Measurements from ENCODE around the gene SLC19A2. TPM values are rescaled to one million over a fixed set of nuclear protein-coding genes. Genes with fewer than 3 reads are reported as not detected.

SLC19A2 gene
- total RNA-seq, 1 experiment from 2014 or later = 12.8 TPM

GRCh38 chr1:169493251-169493650, 7.5 kb upstream of the SLC19A2 start:
- Histone ChIP-seq H2BK120ac (ENCODE audit: low read depth, low read length, poor library complexity, severe bottlenecking) (no peak overlapping the region), H3T11ph (ENCODE audit: low read length) (no peak overlapping the region), H4K20me1 (ENCODE audit: control insufficient read depth, insufficient read depth, insufficient read length) (no peaks in the 10 kb centered on the region), H2BK15ac (ENCODE audit: low read depth, low read length) (no peak overlapping the region), H3K9ac (ENCODE audit: extremely low read depth, insufficient read length, low read length) (no peak overlapping the region), H2AFZ (ENCODE audit: low read length) (no peak overlapping the region), H3K27me3 (ENCODE audit: insufficient read depth, low read length) (no peaks in the 10 kb centered on the region), H4K8ac (replicated peaks; ENCODE audit: insufficient read length, low read depth, low read length) (no peak overlapping the region), H3K9me3 (ENCODE audit: control insufficient read depth, low read depth, low read length) (no peaks in the 10 kb centered on the region), H3K18ac (ENCODE audit: insufficient read length, low read depth, low read length) (no peak overlapping the region), H3K23ac (ENCODE audit: insufficient read length, low read depth, low read length) (no peak overlapping the region), H3K79me2 (ENCODE audit: insufficient read depth, low read length) (no peaks in the 10 kb centered on the region), H3K4me1 (ENCODE audit: insufficient read depth, low read length) (no peaks in the 10 kb centered on the region), H4K5ac (ENCODE audit: insufficient read length, low read depth, low read length) (no peak overlapping the region), H2AK5ac (ENCODE audit: insufficient read length, low read length) (no peak overlapping the region), H3K56ac (ENCODE audit: insufficient read length, low read depth, low read length) (no peak overlapping the region), H2BK5ac (ENCODE audit: insufficient read length, low read length) (no peak overlapping the region), H4K91ac (ENCODE audit: insufficient read length, low read depth, low read length) (no peak overlapping the region), H3K23me2 (ENCODE audit: insufficient read length, low read depth, low read length, poor library complexity, severe bottlenecking) (no peaks in the 10 kb centered on the region), H3K4me2 (ENCODE audit: insufficient read depth, insufficient read length, low read length) (no peak overlapping the region), H3K14ac (ENCODE audit: insufficient read depth, low read length) (no peak overlapping the region), H3K4ac (ENCODE audit: low read depth, low read length) (no peak overlapping the region), H3K27ac (ENCODE audit: insufficient read length, low read depth, low read length) (no peak overlapping the region), H2BK20ac (ENCODE audit: low read depth, low read length, poor library complexity, severe bottlenecking) (no peak overlapping the region), H3K79me1 (ENCODE audit: insufficient read depth, low read depth, low read length, poor library complexity, severe bottlenecking) (no peaks in the 10 kb centered on the region), H2BK12ac (ENCODE audit: insufficient read length, low read depth, low read length) (no peak overlapping the region)
- Mint-ChIP-seq H3K4me1 (peaks cover 0 to under 1% of the 10 kb centered on the region in 2 experiments; a peak in 2 of 4 replicates), H3K27ac (no peak overlapping the region), H3K4me3 (no peak overlapping the region), H3K36me3 (ENCODE audit: insufficient read depth in 1 of 3, low read depth in 3 of 3) (no peaks in the 10 kb centered on the region; a peak in 1 of 7 replicates), H3K27me3 (ENCODE audit: low read depth) (no peaks in the 10 kb centered on the region; the same call in 1 of the 2 replicates), H3K9me3 (no peaks in the 10 kb centered on the region; a peak in 1 of 5 replicates)
- DNase-seq = no peak
- WGBS (ENCODE audit: extremely low coverage, insufficient read length, low lambda C conversion rate) = no CpG with 5 or more reads among the region's 1 CpG
- TF ChIP-seq CTCF (conservative IDR thresholded peaks at IDR 0.05) = no peak

Data from H9 (cell line).